HEK293 (cell line): ENCODE results near the gene XYLT2.
"Not testable (repeated sequence)": the region's sequence is repeated elsewhere in the genome, so short reads cannot be mapped to it uniquely, and the experiment has no call there.

ENCODE experiments used
- CTCF ChIA-PET: fragments of 350-600 bp; formaldehyde crosslinking; extraction: SDS; loops from one replicate; lab custom pipeline; 2021; ENCODE audit warnings: antibody characterized with exemption; lab: Yijun Ruan, JAX
- POLR2A ChIA-PET: fragments of 300-600 bp; formaldehyde crosslinking; extraction: SDS; loops from one replicate; lab custom pipeline; 2020; ENCODE audit warnings: antibody characterized with exemption, inconsistent platforms; lab: Yijun Ruan, JAX
- H3K27ac ChIP-seq: fragments of 200-500 bp; sonication (Bioruptor generic); 2 replicates; pipeline ENCODE4 v1.5.1; 2014; ENCODE audit warnings: low read depth, low read length, control low read depth, inconsistent platforms; ENCODE audit errors: extremely low read depth
- H3K36me3 ChIP-seq, 2 experiments: fragments of 200-500 bp in 1 of 2; sonication (Bioruptor generic) in 1 of 2; 1 replicate in 1 of 2; 2 replicates in 1 of 2; pipeline ENCODE4 v1.5.1; 2014 to 2017; ENCODE audit warnings: inconsistent platforms in 2 of 2, low read length in 2 of 2; ENCODE audit not compliant: control insufficient read depth in 2 of 2, insufficient read depth in 1 of 2
- H3K4me1 ChIP-seq: fragments of 200-500 bp; sonication (Bioruptor generic); 2 replicates; pipeline ENCODE4 v1.5.1; 2014; ENCODE audit warnings: mild to moderate bottlenecking, low read length, inconsistent platforms; ENCODE audit not compliant: control insufficient read depth, insufficient read depth
- H3K4me3 ChIP-seq: 2 replicates; pipeline ENCODE4 v1.5.1; 2011; ENCODE audit warnings: low read depth, mild to moderate bottlenecking, control low read depth, low read length, moderate library complexity
- H3K9me3 ChIP-seq: fragments of 200-500 bp; sonication (Bioruptor generic); 2 replicates; pipeline ENCODE4 v1.5.1; 2014; ENCODE audit warnings: low read depth, low read length, inconsistent platforms; ENCODE audit not compliant: control insufficient read depth, insufficient read depth
- BCL11B ChIP-seq: fragments of 450-650 bp; formaldehyde crosslinking; IDR thresholded peaks from 2 replicates; pipeline ENCODE4 v1.5.1; 2016; ENCODE audit warnings: low read depth, missing biosample characterization, missing genetic modification characterization
- EGR2 ChIP-seq: fragments of 450-650 bp; formaldehyde crosslinking; IDR thresholded peaks from 2 replicates; pipeline ENCODE4 v1.5.1; 2016; ENCODE audit warnings: low read depth, missing biosample characterization, missing genetic modification characterization
- IKZF3 ChIP-seq: fragments of 450-650 bp; IDR thresholded peaks from 2 replicates; pipeline ENCODE4 v1.5.0; 2018; ENCODE audit warnings: missing biosample characterization, mild to moderate bottlenecking, missing genetic modification characterization, moderate library complexity
- KLF7 ChIP-seq: fragments of 450-650 bp; formaldehyde crosslinking; IDR thresholded peaks from 2 replicates; pipeline ENCODE4 v1.5.1; 2016; ENCODE audit warnings: missing biosample characterization, missing genetic modification characterization, borderline replicate concordance
- PRDM6 ChIP-seq: fragments of 450-650 bp; formaldehyde crosslinking; IDR thresholded peaks from 2 replicates; pipeline ENCODE4 v1.5.1; 2017; ENCODE audit warnings: missing biosample characterization, missing genetic modification characterization
- ZBTB26 ChIP-seq: fragments of 450-650 bp; formaldehyde crosslinking; optimal IDR thresholded peaks from 2 replicates; pipeline ENCODE3; 2016; ENCODE audit warnings: missing biosample characterization, mild to moderate bottlenecking, missing genetic modification characterization
- ZNF121 ChIP-seq: fragments of 450-650 bp; formaldehyde crosslinking; IDR thresholded peaks from 2 replicates; pipeline ENCODE4 v1.5.1; 2016; ENCODE audit warnings: missing biosample characterization, missing genetic modification characterization
- ZNF239 ChIP-seq: fragments of 450-650 bp; formaldehyde crosslinking; IDR thresholded peaks from 2 replicates; pipeline ENCODE4 v1.5.1; 2016; ENCODE audit warnings: missing biosample characterization, missing genetic modification characterization
- ZNF362 ChIP-seq: fragments of 450-650 bp; formaldehyde crosslinking; IDR thresholded peaks from 2 replicates; pipeline ENCODE4 v1.5.1; 2016; ENCODE audit warnings: missing biosample characterization, missing genetic modification characterization
- ZNF426 ChIP-seq: fragments of 450-650 bp; formaldehyde crosslinking; IDR thresholded peaks from 2 replicates; pipeline ENCODE4 v1.5.1; 2017; ENCODE audit warnings: missing biosample characterization, missing genetic modification characterization, mild to moderate bottlenecking, inconsistent platforms, moderate library complexity
- ZNF433 ChIP-seq: fragments of 450-650 bp; formaldehyde crosslinking; IDR thresholded peaks from 2 replicates; pipeline ENCODE4 v1.5.1; 2016; ENCODE audit warnings: missing biosample characterization, missing genetic modification characterization, low read depth
- ZNF510 ChIP-seq: fragments of 450-650 bp; formaldehyde crosslinking; IDR thresholded peaks from 2 replicates; pipeline ENCODE4 v1.5.1; 2018; ENCODE audit warnings: mild to moderate bottlenecking, missing genetic modification characterization, missing biosample characterization; ENCODE audit not compliant: insufficient replicate concordance
- TF ChIP-seq, protein P1 (sequence below): fragments of 450-650 bp; IDR thresholded peaks from 2 replicates; pipeline ENCODE4 v1.5.1; 2018; ENCODE audit warnings: missing biosample characterization, missing genetic modification characterization
- TF ChIP-seq, protein P2 (sequence below): fragments of 450-650 bp; formaldehyde crosslinking; IDR thresholded peaks from 2 replicates; pipeline ENCODE4 v1.5.1; 2017; ENCODE audit warnings: missing biosample characterization, mild to moderate bottlenecking, missing genetic modification characterization, moderate library complexity

The XYLT2 gene

GRCh38 chr17:50314456-50315011 lies 31.4 kb upstream of the XYLT2 start (continued):
- TF ChIP-seq, protein P1, sequence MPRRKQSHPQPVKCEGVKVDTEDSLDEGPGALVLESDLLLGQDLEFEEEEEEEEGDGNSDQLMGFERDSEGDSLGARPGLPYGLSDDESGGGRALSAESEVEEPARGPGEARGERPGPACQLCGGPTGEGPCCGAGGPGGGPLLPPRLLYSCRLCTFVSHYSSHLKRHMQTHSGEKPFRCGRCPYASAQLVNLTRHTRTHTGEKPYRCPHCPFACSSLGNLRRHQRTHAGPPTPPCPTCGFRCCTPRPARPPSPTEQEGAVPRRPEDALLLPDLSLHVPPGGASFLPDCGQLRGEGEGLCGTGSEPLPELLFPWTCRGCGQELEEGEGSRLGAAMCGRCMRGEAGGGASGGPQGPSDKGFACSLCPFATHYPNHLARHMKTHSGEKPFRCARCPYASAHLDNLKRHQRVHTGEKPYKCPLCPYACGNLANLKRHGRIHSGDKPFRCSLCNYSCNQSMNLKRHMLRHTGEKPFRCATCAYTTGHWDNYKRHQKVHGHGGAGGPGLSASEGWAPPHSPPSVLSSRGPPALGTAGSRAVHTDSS (tag by site-specific recombination) = no peak
- TF ChIP-seq ZNF426 (tag by site-specific recombination) (no peak), ZNF433 (tag by site-specific recombination) (no peak), ZBTB26 (tag by site-specific recombination) (no peak), EGR2 (tag by site-specific recombination) (no peak), ZNF510 (no peak), IKZF3 (tag by site-specific recombination) (no peak), BCL11B (no peak), KLF7 (tag by site-specific recombination) (no peak)
- TF ChIP-seq, protein P2, sequence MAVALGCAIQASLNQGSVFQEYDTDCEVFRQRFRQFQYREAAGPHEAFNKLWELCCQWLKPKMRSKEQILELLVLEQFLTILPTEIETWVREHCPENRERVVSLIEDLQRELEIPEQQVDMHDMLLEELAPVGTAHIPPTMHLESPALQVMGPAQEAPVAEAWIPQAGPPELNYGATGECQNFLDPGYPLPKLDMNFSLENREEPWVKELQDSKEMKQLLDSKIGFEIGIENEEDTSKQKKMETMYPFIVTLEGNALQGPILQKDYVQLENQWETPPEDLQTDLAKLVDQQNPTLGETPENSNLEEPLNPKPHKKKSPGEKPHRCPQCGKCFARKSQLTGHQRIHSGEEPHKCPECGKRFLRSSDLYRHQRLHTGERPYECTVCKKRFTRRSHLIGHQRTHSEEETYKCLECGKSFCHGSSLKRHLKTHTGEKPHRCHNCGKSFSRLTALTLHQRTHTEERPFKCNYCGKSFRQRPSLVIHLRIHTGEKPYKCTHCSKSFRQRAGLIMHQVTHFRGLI (tag by site-specific recombination) = no peak

DNA sequence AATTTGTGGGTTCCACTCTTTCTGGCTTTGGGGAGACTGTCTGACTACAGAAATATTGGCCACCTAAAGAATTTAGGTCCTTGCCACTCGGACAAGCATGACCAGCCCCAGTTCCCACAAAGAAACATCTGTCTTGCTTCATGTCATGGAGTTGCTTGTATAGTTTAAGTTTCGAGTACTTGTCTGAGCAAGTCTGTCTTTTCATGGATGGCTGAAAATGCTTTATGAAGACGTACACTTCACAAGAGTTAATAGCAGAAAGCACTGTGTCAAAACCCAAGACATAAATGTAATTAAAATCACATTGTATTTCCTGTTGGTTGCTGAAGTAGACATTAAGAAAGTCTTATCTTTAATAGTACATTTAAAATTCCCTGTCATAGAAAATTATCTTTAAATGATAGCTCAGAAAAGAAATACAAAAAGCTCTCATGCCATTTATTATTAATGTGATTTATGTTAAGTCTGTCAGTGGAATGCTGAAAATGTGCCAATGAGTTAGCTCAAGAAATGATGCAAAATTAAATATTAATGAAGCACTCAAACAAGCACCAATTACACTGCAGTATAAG lies 29.8 kb upstream of the XYLT2 start:
- no peak overlapping the region for H3K27ac ChIP-seq
- ChIA-PET POLR2A (no interaction called here), CTCF (interaction anchor here (0.7 to 2.3 kb wide), 6 partner anchors 46 to 576 kb away, joined by 3 to 13 read pairs (median 4); partner anchors contain the start of gene COL1A1)
- no peak for TF ChIP-seq ZNF239 (tag by site-specific recombination)
- peak; percentile 51; the same call in 1 of the 2 replicates for TF ChIP-seq PRDM6 (tag by site-specific recombination)
- no peak for TF ChIP-seq ZNF362 (tag by site-specific recombination)
- no peaks in the 10 kb centered on the region for H3K4me1 ChIP-seq
- H3K9me3 ChIP-seq = no peaks in the 10 kb centered on the region
- no peaks in the 10 kb centered on the region for H3K36me3 ChIP-seq
- H3K4me3 ChIP-seq = no peak overlapping the region

GRCh38 chr17:50316660-50317059 lies 29.3 kb upstream of the XYLT2 start:
- H3K36me3 ChIP-seq, H3K4me1 ChIP-seq, H3K27ac ChIP-seq, POLR2A ChIA-PET, H3K4me3 ChIP-seq, H3K9me3 ChIP-seq: not testable (repeated sequence)
- CTCF ChIA-PET = interaction anchor here (0.6 to 2.3 kb wide), 9 partner anchors 18 to 576 kb away, joined by 3 to 13 read pairs (median 4); partner anchors contain the start of gene COL1A1
- TF ChIP-seq ZNF121 (tag by site-specific recombination) = peak; percentile 88; the same call in 1 of the 2 replicates
